ENCODE measurements around the gene SCGB3A2.
"Not testable (repeated sequence)": the region's sequence is repeated elsewhere in the genome, so short reads cannot be mapped to it uniquely, and the experiment has no call there.

GRCh38 chr5:147871980-147872549, 6.4 kb upstream of the SCGB3A2 start:
- not testable (repeated sequence) for TF ChIP-seq CTCF (conservative IDR thresholded peaks at IDR 0.05; ENCODE audit: low read depth, low read length); EZH2 (IDR thresholded peaks at IDR 0.05; ENCODE audit: low read length, unreplicated experiment); EZH2phosphoT487 (IDR thresholded peaks at IDR 0.05; ENCODE audit: borderline replicate concordance, low read length)

Measured in PC-3 (cell line).